ENCODE measurements around the gene GSE1.

DNA sequence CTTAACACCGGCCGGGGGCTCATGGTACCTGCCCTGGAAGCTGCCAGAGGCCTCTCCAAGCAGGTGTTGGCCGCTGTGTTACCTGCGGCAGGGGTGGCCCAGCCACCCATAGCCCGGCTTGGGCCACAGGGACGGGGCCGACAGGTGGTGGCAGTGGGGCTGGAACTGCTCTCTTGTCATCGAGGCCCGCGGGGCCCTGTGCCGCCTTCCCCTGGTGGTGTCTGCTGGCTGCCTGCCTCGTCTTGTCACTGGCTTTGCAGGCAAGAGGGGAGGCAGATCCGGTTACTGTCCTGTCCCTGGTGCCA is 27.1 kb downstream of the GSE1 start:
- TF ChIP-seq, protein P1, sequence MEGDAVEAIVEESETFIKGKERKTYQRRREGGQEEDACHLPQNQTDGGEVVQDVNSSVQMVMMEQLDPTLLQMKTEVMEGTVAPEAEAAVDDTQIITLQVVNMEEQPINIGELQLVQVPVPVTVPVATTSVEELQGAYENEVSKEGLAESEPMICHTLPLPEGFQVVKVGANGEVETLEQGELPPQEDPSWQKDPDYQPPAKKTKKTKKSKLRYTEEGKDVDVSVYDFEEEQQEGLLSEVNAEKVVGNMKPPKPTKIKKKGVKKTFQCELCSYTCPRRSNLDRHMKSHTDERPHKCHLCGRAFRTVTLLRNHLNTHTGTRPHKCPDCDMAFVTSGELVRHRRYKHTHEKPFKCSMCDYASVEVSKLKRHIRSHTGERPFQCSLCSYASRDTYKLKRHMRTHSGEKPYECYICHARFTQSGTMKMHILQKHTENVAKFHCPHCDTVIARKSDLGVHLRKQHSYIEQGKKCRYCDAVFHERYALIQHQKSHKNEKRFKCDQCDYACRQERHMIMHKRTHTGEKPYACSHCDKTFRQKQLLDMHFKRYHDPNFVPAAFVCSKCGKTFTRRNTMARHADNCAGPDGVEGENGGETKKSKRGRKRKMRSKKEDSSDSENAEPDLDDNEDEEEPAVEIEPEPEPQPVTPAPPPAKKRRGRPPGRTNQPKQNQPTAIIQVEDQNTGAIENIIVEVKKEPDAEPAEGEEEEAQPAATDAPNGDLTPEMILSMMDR (optimal IDR thresholded peaks at IDR 0.05 in 1 of 3, IDR thresholded peaks at IDR 0.05 in 1 of 3, conservative IDR thresholded peaks at IDR 0.05 in 1 of 3; ENCODE audit: extremely low read depth in 1 of 3, insufficient read depth in 2 of 3, low read length in 3 of 3), result no peak
- TF ChIP-seq EZH2 (IDR thresholded peaks at IDR 0.05; ENCODE audit: low read length), result no peak

Data from keratinocyte (primary cell).